ENCODE data around the gene MYBPH.

- TF ChIP-seq CTCF (IDR thresholded peaks at IDR 0.05; ENCODE audit: insufficient read depth, low read depth, low read length) (no peak), EZH2 (IDR thresholded peaks at IDR 0.05; ENCODE audit: insufficient read depth, low read length) (no peak)
Measured at GRCh38 chr1:203174324-203174985, 1.2 kb downstream of the MYBPH start.

All from astrocyte (in vitro differentiated cells and primary cell).